ENCODE results near the gene PRTFDC1.

Gene PRTFDC1

DNA sequence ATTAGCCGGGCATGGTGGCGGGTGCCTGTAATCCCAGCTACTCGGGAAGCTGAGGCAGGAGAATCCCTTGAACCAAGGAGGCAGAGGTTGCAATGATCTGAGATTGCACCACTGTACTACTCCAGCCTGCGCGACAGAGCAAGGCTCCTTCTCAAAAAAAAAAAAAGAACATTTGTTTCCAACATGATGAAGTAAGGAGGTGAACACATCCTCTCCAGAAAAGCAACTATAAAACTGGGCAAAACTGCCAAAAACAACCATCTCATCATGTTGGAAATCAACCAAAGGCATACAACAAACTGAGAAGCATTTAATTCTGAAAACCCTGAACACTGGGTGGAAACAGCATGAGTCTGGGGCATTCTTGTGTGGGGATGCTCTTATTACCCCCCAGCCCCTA is 14.3 kb downstream of the PRTFDC1 start:
- CTCF ChIA-PET = no interaction called here
- DNase-seq (ENCODE audit: low spot score) = no peak
- POLR2A ChIA-PET (ENCODE audit: low non-redundant PET) = no interaction called here
- H3K27ac ChIP-seq = no peak overlapping the region
- TF ChIP-seq CTCF (conservative IDR thresholded peaks at IDR 0.05; ENCODE audit: low read depth) = no peak

- ChIA-PET CTCF (no interaction called here), POLR2A (ENCODE audit: low non-redundant PET) (no interaction called here)
- no peak overlapping the region for H3K27ac ChIP-seq
- no peak for DNase-seq (ENCODE audit: low spot score)
- TF ChIP-seq CTCF (conservative IDR thresholded peaks at IDR 0.05; ENCODE audit: low read depth) = no peak
Measured at GRCh38 chr10:24935504-24936292, 16.7 kb downstream of the PRTFDC1 start.

GRCh38 chr10:24931236-24931635 is 21.2 kb downstream of the PRTFDC1 start:
- POLR2A ChIA-PET (ENCODE audit: low non-redundant PET) = no interaction called here
- no peak overlapping the region for H3K27ac ChIP-seq
- no peak for DNase-seq (ENCODE audit: low spot score)
- CTCF ChIA-PET = no interaction called here
- TF ChIP-seq CTCF (conservative IDR thresholded peaks at IDR 0.05; ENCODE audit: low read depth) = no peak

GRCh38 chr10:24930427-24930826 is 22.0 kb downstream of the PRTFDC1 start:
- ChIA-PET POLR2A (ENCODE audit: low non-redundant PET) (no interaction called here), CTCF (interaction anchor here (0.5 kb wide), 1 partner anchor 287 kb away, joined by 3 read pairs; no protein-coding TSS in a partner anchor)
- no peak for TF ChIP-seq CTCF (conservative IDR thresholded peaks at IDR 0.05; ENCODE audit: low read depth)
- no peak overlapping the region for H3K27ac ChIP-seq
- DNase-seq (ENCODE audit: low spot score) = no peak

DNA sequence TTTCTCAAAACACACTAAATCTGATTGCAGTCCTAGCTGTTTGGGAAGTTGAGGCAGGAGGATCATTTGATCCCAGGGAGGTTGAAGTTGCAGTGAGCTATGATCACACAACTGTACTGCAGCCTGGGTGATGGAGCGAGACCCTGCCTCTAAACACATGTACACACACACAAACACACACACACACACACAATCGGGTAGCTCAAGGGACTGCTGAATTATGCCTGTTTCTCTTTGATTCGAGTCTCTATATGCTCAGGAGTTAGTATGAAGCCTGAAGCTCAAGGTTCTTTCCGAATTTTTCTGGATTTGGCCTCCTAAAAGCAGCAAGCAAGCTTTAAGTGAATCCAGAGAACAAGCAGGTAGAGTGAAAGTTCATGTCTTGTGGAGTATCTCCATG is 22.5 kb downstream of the PRTFDC1 start:
- ChIA-PET POLR2A (ENCODE audit: low non-redundant PET) (no interaction called here), CTCF (interaction anchor here (0.5 to 0.6 kb wide), 2 partner anchors 170 to 286 kb away, joined by 3 read pairs; no protein-coding TSS in a partner anchor)
- DNase-seq (ENCODE audit: low spot score) = no peak
- TF ChIP-seq CTCF (conservative IDR thresholded peaks at IDR 0.05; ENCODE audit: low read depth) = no peak
- no peak overlapping the region for H3K27ac ChIP-seq

GRCh38 chr10:24929056-24929544 is 23.3 kb downstream of the PRTFDC1 start:
- CTCF ChIA-PET = no interaction called here
- H3K27ac ChIP-seq = no peak overlapping the region
- POLR2A ChIA-PET (ENCODE audit: low non-redundant PET) = no interaction called here
- no peak for DNase-seq (ENCODE audit: low spot score)
- TF ChIP-seq CTCF (conservative IDR thresholded peaks at IDR 0.05; ENCODE audit: low read depth) = no peak
